ENCODE results near the gene SPHK2. TPM values are rescaled to one million over a fixed set of nuclear protein-coding genes. Genes with fewer than 3 reads are reported as not detected.

SPHK2 gene
- polyA plus RNA-seq, 1 of the 3 experiments (the other 2 are of a cell fraction) = 14.8 TPM

GRCh38 chr19:48596237-48596636 is 23.1 kb upstream of the SPHK2 start:
- DNase-seq = no peak
- no peaks in the 10 kb centered on the region for H3K4me1 ChIP-seq (ENCODE audit: control insufficient read depth in 1 of 2, insufficient read depth in 2 of 2, low read depth in 1 of 2, low read length in 1 of 2)
- no peaks in the 10 kb centered on the region; the same call in 1 of the 2 replicates for H3K27me3 ChIP-seq (ENCODE audit: insufficient read depth)
- no peak overlapping the region for H3K9ac ChIP-seq
- H3K27ac ChIP-seq (ENCODE audit: low read depth in 2 of 2, low read length in 1 of 2) = no peak overlapping the region
- ChIA-PET POLR2A (no interaction called here), CTCF (no interaction called here)
- no peak overlapping the region for H3K4me2 ChIP-seq
- 81% methylated on average over 4 of the region's 4 CpGs for WGBS (ENCODE audit: low lambda C conversion rate)
- no peaks in the 10 kb centered on the region for H4K20me1 ChIP-seq (ENCODE audit: insufficient read depth)
- H3K79me2 ChIP-seq (ENCODE audit: insufficient read depth) = no peaks in the 10 kb centered on the region
- H3K9me2 ChIP-seq = no peaks in the 10 kb centered on the region
- H3F3A ChIP-seq (replicated peaks; ENCODE audit: insufficient read depth) = no peaks in the 10 kb centered on the region
- H2AFZ ChIP-seq (ENCODE audit: low read depth) = no peak overlapping the region
- no peaks in the 10 kb centered on the region for H3K9me3 ChIP-seq
- no peaks in the 10 kb centered on the region for H3K36me3 ChIP-seq (replicated peaks in 1 of 2; ENCODE audit: control insufficient read depth in 1 of 2, insufficient read depth in 2 of 2, low read length in 1 of 2)
- no peak overlapping the region for H3K4me3 ChIP-seq (ENCODE audit: low read depth in 2 of 2, low read length in 1 of 2)
- TF ChIP-seq POLR2AphosphoS5 (IDR thresholded peaks at IDR 0.05; ENCODE audit: low read depth, low read length) (no peak), YY1 (IDR thresholded peaks at IDR 0.05; ENCODE audit: low read depth) (no peak), FOXJ3 (CRISPR knock-in tag; IDR thresholded peaks at IDR 0.05) (no peak), RAD21 (IDR thresholded peaks at IDR 0.05; ENCODE audit: low read length) (no peak), SIN3A (IDR thresholded peaks at IDR 0.05; ENCODE audit: borderline replicate concordance, low read depth, low read length) (no peak), JUND (IDR thresholded peaks at IDR 0.05) (no peak), TAF1 (IDR thresholded peaks at IDR 0.05; ENCODE audit: borderline replicate concordance, low read depth, low read length) (no peak), ELF1 (IDR thresholded peaks at IDR 0.05) (no peak), IRF3 (IDR thresholded peaks at IDR 0.05; ENCODE audit: low read depth, low read length) (no peak), MEF2A (IDR thresholded peaks at IDR 0.05; ENCODE audit: borderline replicate concordance, low read depth) (no peak), ZBTB33 (IDR thresholded peaks at IDR 0.05; ENCODE audit: borderline replicate concordance, low read depth) (no peak), RXRA (IDR thresholded peaks at IDR 0.05; ENCODE audit: borderline replicate concordance, low read depth) (no peak)
- TF ChIP-seq, protein P1, sequence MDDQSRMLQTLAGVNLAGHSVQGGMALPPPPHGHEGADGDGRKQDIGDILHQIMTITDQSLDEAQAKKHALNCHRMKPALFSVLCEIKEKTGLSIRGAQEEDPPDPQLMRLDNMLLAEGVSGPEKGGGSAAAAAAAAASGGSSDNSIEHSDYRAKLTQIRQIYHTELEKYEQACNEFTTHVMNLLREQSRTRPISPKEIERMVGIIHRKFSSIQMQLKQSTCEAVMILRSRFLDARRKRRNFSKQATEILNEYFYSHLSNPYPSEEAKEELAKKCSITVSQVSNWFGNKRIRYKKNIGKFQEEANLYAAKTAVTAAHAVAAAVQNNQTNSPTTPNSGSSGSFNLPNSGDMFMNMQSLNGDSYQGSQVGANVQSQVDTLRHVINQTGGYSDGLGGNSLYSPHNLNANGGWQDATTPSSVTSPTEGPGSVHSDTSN (IDR thresholded peaks at IDR 0.05) = no peak
- TF ChIP-seq, protein P2, sequence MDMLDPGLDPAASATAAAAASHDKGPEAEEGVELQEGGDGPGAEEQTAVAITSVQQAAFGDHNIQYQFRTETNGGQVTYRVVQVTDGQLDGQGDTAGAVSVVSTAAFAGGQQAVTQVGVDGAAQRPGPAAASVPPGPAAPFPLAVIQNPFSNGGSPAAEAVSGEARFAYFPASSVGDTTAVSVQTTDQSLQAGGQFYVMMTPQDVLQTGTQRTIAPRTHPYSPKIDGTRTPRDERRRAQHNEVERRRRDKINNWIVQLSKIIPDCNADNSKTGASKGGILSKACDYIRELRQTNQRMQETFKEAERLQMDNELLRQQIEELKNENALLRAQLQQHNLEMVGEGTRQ (IDR thresholded peaks at IDR 0.05; ENCODE audit: borderline replicate concordance, low read depth, low read length) = no peak

Data from SK-N-SH (cell line).